GM19468 (cell line): ENCODE data around the gene ACO2.
"Not testable (repeated sequence)": the region's sequence is repeated elsewhere in the genome, so short reads cannot be mapped to it uniquely, and the experiment has no call there.

Source experiments
- ATAC-seq: cut with Tn5 transposase; IDR thresholded peaks from one replicate; pipeline ENCODE4 v1.9.1; 2021; ENCODE audit warnings: mild to moderate bottlenecking, moderate library complexity, moderate number of reproducible peaks; ENCODE audit not compliant: unreplicated experiment; ENCODE audit errors: extremely low read depth

The ACO2 gene

DNA sequence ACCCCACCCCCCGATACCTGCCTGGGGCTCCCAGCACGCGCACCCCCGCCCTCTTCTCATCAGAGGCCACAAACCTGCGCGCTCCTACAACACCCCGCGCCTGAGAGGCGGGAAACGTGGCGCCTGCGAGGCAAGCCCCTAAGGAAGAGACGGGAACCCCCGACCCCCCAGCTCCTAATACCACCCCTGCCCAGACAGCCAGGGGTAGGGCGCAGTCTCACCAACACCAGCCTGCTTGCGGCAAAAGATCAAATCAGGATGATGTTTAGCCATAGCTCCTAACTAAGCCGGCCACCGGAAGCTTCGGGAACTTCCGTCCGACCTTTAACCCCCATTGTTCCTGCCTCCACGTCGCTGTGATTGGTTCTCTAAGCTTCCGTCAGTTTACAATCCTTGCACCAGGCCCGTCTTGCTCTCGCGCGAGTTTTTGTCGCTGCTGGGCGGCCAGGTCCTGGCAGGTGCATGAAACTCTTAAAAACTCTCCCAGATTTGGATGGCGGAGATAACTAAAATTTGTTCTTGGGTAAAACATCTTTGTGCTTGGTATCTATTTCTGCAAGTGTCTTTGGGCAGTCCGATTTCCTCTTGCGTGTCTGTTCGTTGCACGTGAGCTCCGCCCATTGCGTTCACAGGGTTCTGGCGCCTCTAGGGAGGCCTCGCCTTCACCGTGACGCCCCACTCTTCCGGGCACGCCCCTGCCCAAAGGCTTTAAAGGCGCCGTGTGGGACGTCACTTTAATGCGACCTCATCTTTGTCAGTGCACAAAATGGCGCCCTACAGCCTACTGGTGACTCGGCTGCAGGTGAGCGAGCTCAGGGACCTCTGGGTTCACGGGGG, at the start of gene ACO2, which contains the start of gene PHF5A:
TSS of gene ACO2 (plus strand) at position 737 of the 837 bp plus-strand sequence. CDS start at position 767, 30 bp downstream.
TSS of gene PHF5A (minus strand) at position 312 of the 837 bp plus-strand sequence. CDS start at position 273, 39 bp downstream.
- ATAC-seq, result peak; percentile 58

- no peak for ATAC-seq
These were observed 43.1 kb upstream of the ACO2 start for GRCh38 chr22:41425660-41426365.

DNA sequence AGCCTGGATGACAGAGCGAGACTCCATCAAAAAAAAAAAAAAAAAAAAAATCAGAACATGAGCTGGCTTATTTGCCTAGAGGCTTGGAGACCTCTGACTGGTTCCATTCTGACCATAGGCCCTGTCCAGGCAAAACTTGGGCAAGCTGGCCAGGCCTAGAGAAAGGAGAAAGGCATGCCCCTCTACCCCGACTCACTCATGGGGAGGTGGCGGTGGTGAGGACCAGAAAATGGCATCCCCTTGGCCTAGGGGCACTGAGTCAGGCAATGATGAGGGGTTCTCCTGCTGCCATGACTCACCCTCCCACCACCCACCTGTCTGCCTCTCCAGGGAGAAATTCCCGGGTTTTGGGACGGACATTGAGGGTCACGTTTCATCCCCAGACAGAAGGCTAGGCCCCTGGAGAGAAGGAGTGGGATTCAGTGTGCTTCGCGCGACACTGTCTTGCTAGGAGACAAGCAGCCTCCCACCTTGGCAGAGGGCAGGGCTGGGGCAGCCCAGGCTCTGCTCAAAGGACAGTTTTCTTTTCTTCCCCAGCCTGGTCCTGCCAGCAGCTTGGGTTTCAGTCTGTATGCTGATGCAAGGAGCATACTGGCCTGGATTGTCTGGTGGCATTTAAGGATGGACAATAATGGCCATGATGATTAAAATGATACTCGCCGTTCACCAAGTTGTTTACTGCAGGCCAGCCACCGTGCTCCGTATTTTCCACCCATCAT, 39.5 kb upstream of the ACO2 start:
- no peak for ATAC-seq

DNA sequence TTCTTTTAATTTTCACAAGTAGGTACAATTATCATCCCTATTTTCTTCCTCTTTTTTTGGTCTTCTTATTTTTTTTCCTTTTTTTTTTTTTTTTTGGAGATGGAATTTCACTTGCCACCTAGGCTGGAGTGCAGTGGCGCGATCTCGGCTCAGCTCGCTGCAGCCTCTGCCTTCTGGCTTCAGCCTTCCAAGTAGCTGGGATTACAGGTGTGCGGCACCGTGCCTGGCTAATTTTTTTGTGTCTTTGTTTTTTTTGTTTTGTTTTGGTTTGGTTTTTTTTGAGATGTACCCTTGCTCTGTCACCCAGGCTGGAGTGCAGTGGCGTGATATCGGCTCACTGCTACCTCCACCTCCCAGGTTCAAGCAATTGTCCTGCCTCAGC, 39.0 kb upstream of the ACO2 start:
- ATAC-seq, result no peak

DNA sequence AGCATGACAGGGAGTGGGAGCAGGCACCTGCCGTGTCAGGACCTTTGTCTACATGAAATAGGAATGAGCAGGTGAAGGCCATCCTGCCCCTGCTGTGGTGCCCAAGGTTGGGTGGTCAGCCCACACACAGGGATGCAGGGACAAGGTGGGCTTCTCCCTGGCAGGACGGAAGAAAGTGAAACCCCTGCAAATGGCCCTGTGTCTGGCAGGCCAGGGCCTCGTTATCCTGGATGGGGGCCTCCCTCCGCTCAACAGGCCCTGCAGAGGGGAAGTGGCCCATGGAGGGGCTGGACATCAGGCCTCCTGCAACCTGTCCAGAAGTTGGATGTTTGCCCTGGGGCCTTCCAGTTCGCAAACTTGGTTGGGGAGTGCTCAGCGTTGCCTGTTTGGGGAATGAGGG, 37.3 kb upstream of the ACO2 start:
- no peak for ATAC-seq

DNA sequence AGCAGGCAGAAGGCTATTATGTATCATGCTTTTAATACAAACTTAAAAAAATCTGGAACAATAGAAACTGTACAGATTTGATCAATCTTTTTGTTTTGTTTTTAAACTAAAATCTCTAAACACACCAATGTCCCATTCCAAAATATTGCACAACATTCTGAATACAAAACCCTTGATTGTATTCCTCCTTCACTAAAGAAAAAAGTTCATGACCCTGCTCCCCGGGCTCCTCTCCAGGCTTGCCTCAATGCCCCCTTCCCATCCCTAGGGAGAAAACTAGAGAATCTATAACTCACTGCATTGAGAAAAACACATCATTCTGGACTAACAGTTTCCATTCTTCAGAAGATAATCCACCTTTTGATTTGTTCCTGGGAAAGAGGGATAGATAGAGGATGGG, 35.4 kb upstream of the ACO2 start:
- ATAC-seq, result not testable (repeated sequence)

DNA sequence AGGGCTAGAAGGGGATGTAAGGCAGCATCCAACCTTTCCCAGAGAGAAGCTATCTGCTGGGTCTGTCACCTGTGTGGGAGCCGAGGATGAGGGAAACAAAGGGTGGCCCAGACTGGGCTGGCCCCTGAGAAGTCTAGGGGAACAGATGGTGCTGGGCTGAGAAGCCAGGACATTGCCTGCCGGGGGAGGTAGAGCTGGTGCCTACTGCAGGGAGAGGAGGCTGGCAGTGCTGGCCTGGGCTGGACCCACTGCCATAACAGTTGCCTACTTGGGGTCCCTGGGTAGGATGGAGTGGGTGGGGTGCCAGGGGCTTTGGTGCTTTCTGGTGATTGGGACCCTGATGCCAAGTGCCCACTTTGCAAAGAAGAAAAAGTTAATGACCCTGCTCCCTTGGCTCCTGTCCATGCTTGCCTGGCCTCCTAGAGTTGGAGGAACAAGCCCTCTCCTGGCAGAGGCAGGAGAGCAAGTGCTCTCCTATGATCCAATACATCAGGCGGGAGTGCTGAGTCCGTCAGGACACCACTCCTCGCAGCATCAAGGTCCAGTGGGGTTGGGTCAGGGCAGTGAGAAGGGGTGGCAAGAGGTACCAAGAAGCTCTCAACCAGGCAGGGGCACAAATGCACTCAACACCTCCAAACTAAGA, 34.4 kb upstream of the ACO2 start:
- not testable (repeated sequence) for ATAC-seq

DNA sequence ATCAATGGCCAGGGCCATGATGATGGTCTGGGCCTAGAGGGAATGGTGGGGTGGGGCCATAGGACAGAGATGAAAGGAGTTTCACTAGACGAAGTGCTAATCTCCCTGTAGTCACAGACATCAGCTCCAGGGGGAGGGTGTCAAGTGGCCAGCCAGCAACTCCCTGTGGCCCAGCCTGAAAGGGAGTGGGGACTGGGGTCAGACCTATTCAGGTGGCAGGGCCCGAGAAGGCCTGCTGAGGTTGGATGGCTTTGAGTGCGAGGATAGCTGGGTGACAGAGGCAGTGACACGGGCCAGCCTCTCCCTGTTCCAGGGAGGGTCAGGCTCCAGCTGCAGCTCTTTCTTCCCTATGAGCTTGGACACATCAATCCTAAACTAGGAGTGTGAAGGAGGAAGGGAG, 33.4 kb upstream of the ACO2 start:
- ATAC-seq, result no peak

DNA sequence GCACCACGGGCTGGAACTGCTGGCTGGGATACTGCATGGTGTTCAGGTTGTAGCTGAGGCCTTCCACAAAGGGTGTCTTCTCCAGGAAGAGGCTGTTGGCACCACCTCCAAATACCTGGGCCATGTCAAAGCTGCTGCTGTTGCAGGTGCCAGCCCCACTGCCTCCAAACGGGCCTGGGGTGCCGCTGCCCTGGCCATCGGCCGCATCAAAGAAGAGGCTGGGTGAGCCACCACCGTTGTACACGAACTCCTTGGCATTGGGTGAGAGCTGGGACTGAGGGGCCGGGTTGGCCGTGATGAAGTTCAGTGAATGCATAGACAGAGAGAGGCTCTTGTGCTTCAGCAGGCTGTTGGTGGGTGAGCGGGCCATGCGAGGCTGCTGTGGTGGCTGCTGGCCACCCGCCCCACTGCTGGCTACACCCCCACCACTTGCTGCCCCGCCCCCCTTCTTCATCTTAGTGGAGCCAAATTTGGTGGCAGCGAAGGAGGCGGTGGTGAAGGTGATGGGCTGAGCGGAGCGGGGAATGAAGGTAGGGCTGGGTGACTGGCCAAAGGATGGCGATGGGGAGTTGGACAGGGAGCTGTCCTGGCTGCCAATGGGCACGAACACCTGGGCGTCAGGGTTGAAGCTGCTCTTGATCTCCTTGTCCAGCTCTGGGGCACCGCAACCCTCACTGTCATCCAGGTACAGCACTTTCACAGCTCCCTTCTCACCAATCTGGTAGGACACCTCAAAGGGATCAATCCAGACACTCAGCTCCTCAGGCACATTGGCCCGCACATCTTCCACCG, 32.4 kb upstream of the ACO2 start:
- ATAC-seq, result no peak

DNA sequence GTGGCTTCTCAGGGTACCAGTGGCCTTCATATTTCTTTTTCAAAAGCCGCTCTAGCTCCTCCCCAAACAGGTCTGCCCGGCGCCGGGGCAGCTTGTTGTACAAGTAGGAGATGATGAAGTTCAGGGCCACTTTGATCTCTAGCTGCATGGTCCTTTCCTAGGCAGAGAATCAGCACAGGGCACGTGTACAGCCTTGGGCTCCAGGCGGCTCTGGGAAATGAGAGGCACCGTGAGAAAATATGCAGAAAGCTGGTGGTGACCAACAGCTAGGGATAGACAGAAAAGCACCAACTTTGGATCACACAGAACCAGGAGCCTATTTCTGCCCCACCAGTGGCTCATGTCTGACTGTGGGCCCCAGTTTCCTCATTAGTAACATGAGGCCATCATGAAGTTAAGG, 31.7 kb upstream of the ACO2 start:
- ATAC-seq, result no peak

GRCh38 chr22:41440511-41440910, 28.4 kb upstream of the ACO2 start:
- ATAC-seq, result not testable (repeated sequence)

GRCh38 chr22:41442240-41442792, 26.6 kb upstream of the ACO2 start:
- ATAC-seq, result no peak

DNA sequence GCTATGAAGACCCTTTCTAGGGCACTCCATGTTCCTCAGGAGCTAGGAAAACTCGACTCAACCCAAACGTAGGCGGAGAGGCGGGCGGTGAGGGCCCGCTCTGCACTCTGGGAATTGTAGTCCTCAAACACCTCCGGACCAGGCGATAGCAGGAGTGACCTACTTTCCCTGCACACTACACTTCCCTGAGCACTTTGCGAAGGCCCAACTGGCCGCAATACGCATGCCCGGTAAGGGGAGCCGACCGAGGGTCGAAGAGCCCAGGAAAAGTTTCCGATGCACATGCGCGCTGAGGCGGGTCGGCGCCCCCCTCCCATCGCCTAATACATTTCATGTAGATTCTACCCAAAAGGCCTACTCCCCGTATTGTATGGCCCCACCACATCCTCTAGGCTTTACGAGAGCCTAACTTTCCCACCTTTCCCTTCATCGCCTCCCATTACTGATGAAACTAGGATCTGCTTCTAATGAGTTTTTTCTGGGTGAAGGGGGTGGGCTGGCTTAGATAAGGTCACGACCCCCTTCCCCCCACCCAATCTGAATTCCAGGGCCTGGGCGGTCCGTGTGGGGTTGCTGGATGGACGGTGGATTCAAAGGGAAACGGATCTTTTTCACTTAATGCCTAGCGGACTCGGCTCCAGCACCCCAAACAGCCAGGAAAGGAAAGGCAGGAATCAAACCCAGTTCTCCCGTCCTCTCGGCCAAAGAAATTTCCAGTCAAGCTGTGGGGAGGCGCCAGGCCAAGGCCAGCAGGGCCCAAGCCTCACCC, 24.4 kb upstream of the ACO2 start:
- peak; percentile 50 for ATAC-seq

- ATAC-seq, result no peak
These were observed 23.5 kb upstream of the ACO2 start for GRCh38 chr22:41445129-41446056.

GRCh38 chr22:41446057-41446501, 22.8 kb upstream of the ACO2 start:
- no peak for ATAC-seq

DNA sequence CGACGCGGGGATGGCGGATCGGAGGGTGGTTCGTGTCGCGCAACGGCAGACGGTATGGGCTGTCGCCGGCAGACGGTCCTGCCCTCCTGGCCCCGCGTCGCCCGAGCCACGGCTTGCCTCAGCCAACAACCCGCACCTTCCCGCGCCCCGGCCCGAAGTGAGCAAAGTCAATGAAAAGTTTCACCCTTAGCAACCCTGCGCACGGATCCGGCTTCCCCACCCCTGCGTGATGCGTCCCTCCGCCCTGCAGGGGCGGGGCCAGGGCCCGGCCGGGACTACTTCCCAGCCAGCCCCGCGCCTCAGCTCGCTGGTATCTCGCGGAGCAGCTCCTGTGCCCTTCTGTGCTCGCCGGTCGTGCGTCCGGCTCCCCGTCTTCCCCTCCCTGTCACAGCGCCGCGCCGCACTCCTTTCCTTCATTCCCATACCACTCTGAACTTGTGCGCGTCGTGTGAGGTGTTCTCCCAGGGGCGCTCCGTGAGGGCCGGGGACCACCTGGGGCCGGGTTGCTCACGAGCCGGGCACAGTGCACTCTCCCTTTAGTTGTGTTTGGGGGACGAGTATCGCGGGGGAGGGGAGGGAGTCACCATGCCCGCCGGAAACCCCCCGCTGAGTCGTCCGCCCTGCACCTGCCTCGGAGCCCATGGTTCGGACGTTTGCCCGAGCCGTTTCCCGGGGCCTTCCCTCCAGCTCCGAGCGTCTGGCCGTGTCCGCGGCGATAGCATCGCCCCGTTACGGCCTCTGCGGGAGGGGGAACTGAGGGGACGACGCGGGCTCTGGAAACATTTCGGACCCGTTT, 22.1 kb upstream of the ACO2 start, which contains the start of gene TOB2:
TSS of gene TOB2 (minus strand) at position 163 of the 796 bp plus-strand sequence. CDS start 9,456 bp downstream, outside the sequence.
- peak; percentile 65 for ATAC-seq
